ENCODE measurements around the gene ZNF460.
"Not testable (repeated sequence)": the region's sequence is repeated elsewhere in the genome, so short reads cannot be mapped to it uniquely, and the experiment has no call there.

Gene ZNF460

GRCh38 chr19:57249329-57249728 lies 31.0 kb upstream of the ZNF460 start:
- Histone ChIP-seq H3K4me3 (ENCODE audit: low read depth, low read length) (no peak overlapping the region), H3K27me3 (ENCODE audit: insufficient read depth, low read depth, severe bottlenecking) (no peaks in the 10 kb centered on the region), H3K9me3 (ENCODE audit: severe bottlenecking) (no peaks in the 10 kb centered on the region), H3K27ac (no peak overlapping the region), H3K36me3 (peaks cover 50% of the 10 kb centered on the region)
- no peak for TF ChIP-seq CTCF (IDR thresholded peaks at IDR 0.05; ENCODE audit: low read depth, low read length)
- DNase-seq: no peak

GRCh38 chr19:57253767-57254166 lies 26.5 kb upstream of the ZNF460 start:
- not testable (repeated sequence) for H3K27ac ChIP-seq; DNase-seq; H3K27me3 ChIP-seq (ENCODE audit: insufficient read depth, low read depth, severe bottlenecking); H3K9me3 ChIP-seq (ENCODE audit: severe bottlenecking); H3K4me3 ChIP-seq (ENCODE audit: low read depth, low read length)
- H3K36me3 ChIP-seq: peaks cover 39% of the 10 kb centered on the region

GRCh38 chr19:57262044-57262443 lies 18.2 kb upstream of the ZNF460 start:
- no peak for TF ChIP-seq CTCF (IDR thresholded peaks at IDR 0.05; ENCODE audit: low read depth, low read length)
- no peaks in the 10 kb centered on the region for H3K9me3 ChIP-seq (ENCODE audit: severe bottlenecking)
- no peak overlapping the region for H3K27ac ChIP-seq
- no peak for DNase-seq
- H3K4me3 ChIP-seq (ENCODE audit: low read depth, low read length): no peak overlapping the region
- no peaks in the 10 kb centered on the region for H3K27me3 ChIP-seq (ENCODE audit: insufficient read depth, low read depth, severe bottlenecking)
- H3K36me3 ChIP-seq: peaks cover 6% of the 10 kb centered on the region

- TF ChIP-seq CTCF (IDR thresholded peaks at IDR 0.05; ENCODE audit: low read depth, low read length): no peak
- H3K27me3 ChIP-seq (ENCODE audit: insufficient read depth, low read depth, severe bottlenecking): no peaks in the 10 kb centered on the region
- H3K36me3 ChIP-seq: peaks cover 6% of the 10 kb centered on the region
- no peaks in the 10 kb centered on the region for H3K9me3 ChIP-seq (ENCODE audit: severe bottlenecking)
- DNase-seq: no peak
- H3K4me3 ChIP-seq (ENCODE audit: low read depth, low read length): no peak overlapping the region
- H3K27ac ChIP-seq: no peak overlapping the region
Measured at GRCh38 chr19:57263244-57263741, 17.0 kb upstream of the ZNF460 start.

GRCh38 chr19:57267291-57267690 lies 13.0 kb upstream of the ZNF460 start:
- Histone ChIP-seq H3K9me3 (ENCODE audit: severe bottlenecking) (no peaks in the 10 kb centered on the region), H3K4me3 (ENCODE audit: low read depth, low read length) (no peak overlapping the region), H3K27ac (no peak overlapping the region), H3K27me3 (ENCODE audit: insufficient read depth, low read depth, severe bottlenecking) (no peaks in the 10 kb centered on the region), H3K36me3 (peaks cover under 1% of the 10 kb centered on the region; the same call in 1 of the 2 replicates)
- no peak for TF ChIP-seq CTCF (IDR thresholded peaks at IDR 0.05; ENCODE audit: low read depth, low read length)
- no peak for DNase-seq

- TF ChIP-seq CTCF (IDR thresholded peaks at IDR 0.05; ENCODE audit: low read depth, low read length): no peak
- Histone ChIP-seq H3K36me3 (no peaks in the 10 kb centered on the region), H3K4me3 (ENCODE audit: low read depth, low read length) (no peak overlapping the region), H3K27ac (no peak overlapping the region), H3K27me3 (ENCODE audit: insufficient read depth, low read depth, severe bottlenecking) (no peaks in the 10 kb centered on the region), H3K9me3 (ENCODE audit: severe bottlenecking) (no peaks in the 10 kb centered on the region)
- no peak for DNase-seq
Measured at GRCh38 chr19:57269515-57270250, 10.6 kb upstream of the ZNF460 start.
